Glomerular endothelial cell (primary cell): ENCODE data around the gene PPARG. TPM values are rescaled to one million over a fixed set of nuclear protein-coding genes. Genes with fewer than 3 reads are reported as not detected.
"Not testable (repeated sequence)": the region's sequence is repeated elsewhere in the genome, so short reads cannot be mapped to it uniquely, and the experiment has no call there.

Source experiments
- DNase-seq: peaks from one replicate; pipeline ENCODE4 v3.0.0-alpha.2; 2011; ENCODE audit warnings: low read depth, low spot score; ENCODE audit errors: extremely low read depth
- total RNA-seq: library from RNA; depleted of rRNA; stranded (reverse); fragments of >200 nt; gene quantifications from 2 replicates; pipeline ENCODE4 v1.2.3, GENCODE V29; 2015

PPARG gene
- total RNA-seq, 1 donor from 2014 or later, result 8.5 TPM

DNA sequence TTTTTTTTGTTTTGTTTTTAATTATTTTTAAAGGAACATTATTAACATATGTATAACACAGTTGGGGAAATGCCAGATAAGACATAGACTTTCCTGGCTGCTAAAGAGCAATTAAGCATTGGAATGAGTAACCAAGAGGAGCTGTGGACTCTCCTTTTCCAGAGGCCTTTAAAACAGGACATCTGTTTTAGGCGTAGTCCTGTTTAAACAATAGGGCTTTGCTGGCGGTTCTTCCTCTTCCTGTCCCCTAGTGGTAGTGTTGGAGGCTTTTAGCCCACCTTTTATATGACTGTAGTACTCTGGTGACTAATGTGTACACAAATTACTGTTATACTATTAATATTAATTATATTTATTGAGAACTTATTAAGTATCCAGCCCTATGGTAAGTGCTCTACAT is 81.9 kb downstream of the PPARG start:
- no peak for DNase-seq

DNA sequence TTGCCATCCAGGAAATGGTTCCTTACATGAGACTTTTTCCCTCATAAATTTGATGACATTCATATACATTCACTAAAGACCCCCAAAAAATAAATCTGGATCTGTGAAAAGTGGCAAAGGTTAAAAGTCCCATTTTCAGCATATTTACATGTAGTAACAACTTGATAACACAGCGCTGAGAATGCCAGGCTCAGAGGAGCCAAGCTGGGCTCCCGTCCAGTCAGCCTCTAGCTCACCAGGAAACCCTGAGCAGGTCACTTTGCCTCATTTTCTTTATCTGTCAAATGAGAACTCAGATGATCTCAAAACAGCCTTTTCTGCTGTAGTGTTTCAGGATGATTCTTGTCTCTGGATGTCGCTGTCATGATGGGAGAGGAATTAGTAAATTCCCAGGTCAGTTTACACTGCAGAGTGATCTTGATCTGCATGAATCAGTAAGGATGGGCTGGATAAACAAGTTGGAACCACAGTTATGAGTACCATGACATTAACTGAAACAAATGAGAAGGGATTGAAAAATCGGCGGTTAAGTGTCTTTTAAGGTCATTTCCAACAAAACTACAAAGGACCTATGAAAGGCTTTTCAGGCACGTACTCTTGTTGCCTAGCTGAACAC is 82.8 kb downstream of the PPARG start:
- no peak for DNase-seq

DNA sequence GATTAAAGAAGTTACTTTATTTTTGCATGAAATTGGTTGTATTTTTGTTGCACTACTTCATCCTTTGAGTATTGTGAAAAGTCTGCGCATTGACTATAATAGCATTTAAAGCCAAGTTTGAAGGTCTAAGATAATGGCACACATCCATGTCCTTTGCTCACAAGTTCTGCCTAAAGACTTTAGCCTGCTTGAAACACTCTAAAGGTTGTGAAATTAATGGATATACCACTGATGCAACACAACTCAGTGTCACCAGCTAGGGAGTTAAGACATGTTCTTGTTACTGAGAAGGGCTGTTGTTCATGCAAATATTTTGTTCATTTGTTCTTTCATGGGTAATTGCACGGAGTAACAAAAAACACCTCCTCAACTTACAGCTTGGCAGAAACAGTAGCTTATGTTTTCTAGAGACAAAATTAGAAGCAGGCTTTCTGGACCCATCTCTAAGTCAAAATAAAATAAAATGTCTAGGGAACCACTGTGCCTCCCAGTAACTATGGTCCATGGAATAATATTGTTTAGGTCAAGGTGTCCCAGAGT is 83.9 kb downstream of the PPARG start:
- DNase-seq, result no peak

DNA sequence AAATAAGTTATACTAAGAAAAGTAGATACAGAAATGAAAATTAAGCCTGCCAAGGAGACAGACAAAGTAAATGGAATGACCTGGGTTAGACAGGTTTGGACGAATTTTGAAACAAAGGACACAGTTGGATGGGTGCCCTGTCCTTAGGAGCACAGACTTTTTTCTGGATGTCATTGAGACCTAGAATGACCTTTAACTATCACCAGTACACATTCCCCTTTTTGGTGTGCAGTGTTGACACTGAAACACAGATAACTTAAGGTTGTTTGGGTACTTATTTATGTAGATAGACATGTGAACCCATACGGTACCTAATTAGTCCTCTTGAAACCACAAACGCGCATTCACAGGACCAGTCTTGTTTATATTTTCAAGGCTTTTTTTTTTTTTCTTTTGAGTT is 86.7 kb downstream of the PPARG start:
- no peak for DNase-seq

DNA sequence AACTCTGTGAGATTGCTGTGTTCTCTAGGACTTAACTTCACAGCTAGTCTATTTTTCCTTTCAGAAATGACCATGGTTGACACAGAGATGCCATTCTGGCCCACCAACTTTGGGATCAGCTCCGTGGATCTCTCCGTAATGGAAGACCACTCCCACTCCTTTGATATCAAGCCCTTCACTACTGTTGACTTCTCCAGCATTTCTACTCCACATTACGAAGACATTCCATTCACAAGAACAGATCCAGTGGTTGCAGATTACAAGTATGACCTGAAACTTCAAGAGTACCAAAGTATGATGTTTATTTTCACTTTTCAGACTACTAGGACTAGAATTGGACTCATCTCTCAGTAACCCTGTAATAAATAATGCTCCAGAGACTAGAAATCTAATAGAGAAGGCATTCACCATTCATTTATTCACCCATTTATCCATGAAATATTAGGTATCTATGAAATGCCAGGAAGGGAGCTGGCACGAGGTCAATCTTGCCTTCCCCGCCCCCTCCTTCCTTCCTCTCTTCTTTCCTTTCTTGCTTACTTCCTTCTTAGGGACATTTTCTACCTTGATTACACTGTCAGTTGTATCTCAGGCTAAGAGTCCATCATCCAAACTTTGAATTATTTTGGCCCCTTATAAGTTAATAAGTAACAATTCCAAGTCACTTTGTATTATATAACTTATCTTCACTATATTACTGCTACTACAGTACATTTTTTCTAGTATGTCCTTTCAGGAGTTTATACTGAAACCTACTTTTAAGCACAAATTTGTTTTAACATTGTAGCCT is 91.0 kb downstream of the PPARG start:
- no peak for DNase-seq

DNA sequence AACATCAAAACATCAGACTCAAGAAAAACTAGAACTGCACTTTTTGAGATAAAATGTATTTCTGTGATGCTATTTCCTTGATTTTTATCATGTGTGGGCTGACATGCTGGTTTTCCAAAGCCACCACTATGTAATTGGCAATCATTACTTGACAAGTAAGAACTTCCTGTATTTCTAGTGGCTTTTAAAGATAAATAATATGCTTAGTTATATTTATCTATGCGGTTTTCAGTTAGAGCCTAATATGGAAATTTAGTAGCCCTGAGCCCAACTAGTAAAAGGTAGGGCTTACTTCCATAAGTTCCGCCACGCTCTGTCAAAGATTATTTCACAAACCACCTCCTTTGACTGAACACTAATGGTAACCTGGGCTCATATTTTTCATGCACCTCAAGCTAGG is 91.6 kb downstream of the PPARG start:
- no peak for DNase-seq

DNA sequence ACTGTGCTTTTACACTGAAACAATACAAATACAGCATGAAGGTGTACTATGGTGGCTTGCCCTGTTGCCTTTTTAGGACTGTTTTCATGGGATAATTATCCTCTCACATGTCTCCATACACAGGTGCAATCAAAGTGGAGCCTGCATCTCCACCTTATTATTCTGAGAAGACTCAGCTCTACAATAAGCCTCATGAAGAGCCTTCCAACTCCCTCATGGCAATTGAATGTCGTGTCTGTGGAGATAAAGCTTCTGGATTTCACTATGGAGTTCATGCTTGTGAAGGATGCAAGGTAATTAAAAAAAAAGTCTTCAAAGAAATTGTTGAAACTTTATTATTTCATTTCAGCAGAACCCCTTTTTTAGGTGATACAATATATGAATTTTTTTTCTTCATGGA is 92.3 kb downstream of the PPARG start:
- DNase-seq, result no peak

DNA sequence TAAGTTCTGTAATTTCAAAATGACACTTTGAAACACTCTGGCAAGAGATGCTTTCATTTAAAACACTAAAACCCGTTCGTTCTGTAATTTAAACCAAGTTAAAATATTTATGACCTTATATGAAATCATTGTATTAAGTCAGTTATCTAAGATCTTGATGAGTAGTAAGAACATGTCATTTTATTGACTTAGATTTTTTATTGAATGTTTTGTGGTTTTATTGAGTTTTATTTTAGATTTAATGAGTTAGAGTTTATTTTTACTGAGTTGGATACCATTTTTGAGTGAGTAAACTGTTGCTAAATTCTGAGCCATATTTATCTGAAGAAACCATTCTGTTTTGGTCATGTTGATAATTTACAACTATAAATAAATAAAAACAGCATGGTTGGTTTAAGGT is 94.3 kb downstream of the PPARG start:
- DNase-seq, result no peak

DNA sequence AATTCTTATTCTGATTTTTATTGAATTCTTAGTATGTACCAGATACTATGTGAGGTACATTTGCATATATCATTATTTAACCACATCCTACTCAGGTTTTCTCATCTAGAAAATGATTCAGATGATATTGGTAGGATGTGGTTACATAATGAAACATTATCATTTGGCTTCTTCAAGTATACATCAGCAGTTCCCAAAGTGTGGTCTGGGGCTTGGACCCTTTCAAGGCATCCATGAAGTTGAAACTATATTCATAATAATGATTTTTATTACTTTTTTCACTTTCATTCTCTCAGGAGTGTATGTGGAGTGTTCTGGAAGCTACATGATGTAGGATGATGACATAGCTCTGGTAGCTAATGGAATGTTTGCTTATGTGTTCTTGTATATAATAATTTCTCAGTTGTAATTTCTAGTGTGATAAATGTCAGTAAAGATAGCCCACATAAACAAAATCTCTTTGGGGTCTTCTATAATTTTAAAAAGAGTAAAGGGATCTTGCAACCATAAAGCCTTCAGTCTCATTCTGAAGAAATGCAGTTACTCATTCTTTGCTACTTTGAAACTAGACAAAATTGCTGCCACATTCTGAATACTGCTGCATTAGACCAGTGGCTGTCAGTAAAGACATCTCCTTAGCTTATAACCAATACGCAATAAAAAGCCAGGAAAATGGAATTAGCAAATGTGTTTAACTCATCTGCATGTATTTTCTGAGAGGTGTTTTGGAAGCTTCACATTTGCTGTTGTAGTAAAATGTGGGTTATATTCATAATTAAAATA is 95.8 kb downstream of the PPARG start:
- no peak for DNase-seq

DNA sequence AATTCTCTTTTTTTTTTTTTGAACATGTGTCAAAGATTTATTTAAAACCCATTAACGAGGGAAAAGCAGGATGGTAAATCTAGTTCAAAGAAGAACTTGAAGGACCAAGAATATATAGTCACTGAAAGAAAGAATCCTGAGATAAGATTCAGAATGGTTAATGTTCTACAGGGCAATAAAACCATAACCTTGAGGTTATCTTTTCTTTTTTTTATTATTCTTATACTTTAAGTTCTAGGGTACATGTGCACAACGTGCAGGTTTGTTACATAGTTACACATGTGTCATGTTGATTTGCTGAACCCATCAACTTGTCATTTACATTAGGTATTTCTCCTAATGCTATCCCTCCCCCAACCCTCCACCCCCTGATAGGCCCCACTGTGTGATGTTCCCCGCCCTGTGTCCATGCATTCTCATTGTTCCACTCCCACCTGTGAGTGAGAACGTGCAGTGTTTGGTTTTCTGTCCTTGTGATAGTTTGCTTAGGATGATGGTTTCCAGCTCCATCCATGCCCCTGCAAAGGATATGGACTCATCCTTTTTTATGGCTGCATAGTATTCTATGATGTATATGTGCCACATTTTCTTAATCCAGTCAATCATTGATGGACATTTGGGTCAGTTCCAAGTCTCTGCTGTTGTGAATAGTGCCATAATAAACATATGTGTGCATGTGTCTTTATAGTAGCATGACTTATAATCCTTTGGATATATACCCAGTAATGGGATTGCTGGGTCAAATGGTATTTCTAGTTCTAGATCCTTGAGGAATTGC is 97.8 kb downstream of the PPARG start:
- not testable (repeated sequence) for DNase-seq

DNA sequence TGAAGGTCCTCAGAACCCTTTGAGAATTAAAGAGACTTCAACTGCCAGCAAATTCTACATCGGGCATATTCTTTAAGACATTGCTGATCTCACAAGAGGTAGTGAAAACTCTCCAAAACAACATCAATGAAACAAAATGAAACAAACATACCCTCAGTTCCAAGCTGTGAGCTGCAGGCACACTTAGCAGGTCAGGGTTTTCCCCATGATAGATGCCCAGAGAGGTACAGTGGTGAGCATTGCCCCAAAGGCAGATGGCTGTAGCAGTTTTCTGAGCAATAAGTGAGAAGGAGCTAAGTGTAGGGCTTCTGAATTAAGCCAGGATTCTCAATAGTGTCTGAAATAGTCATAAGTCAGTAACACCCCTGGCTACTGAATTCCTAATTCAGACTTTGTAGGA is 99.3 kb downstream of the PPARG start:
- DNase-seq, result no peak

DNA sequence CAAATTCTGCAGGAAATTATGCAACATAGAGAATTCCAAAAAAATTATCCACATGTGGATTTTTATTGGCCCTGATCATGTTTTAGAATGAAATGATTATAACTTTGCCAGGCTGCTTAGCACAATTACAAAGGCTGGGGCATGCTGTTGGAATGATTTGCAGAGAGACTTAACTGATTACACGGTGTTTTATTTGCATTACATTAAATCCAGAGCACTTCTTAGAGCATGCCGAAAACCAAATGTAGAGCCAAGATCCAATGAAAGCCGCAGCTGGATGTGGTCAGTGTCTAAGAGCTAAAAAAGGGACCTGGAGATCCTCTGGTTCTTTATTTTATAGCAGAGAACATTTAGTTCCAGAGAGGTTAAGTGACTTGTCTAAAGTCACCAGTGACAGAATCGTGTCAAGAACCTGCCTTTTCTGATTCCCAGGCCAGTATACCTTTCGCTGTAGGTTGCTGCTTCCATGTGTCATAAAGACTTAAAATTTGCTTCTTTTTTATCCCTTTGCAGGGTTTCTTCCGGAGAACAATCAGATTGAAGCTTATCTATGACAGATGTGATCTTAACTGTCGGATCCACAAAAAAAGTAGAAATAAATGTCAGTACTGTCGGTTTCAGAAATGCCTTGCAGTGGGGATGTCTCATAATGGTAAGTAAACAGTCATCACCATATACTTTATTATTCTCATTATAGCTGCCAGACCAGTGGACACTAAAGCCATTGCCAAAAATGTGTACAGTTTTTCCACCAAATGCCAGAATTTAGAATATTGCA is 103.4 kb downstream of the PPARG start:
- no peak for DNase-seq

DNA sequence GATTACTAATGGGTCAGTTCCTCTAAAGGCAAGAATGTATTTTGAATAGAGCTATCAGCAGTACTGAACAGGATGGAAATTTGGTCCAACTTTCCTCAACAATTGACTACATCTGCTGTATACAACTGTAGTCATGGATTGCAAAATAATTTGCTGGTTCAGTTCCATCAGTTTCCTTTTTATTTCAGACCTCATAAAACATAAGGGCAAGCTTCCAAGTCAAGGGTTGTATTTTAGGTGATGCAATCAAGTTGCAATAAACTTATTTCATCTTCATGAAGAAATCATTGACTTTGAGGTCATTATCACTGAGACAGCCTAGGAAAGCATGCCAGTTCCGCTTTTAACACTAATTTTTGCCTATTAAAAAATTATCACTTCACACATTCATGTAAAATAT is 105.0 kb downstream of the PPARG start:
- DNase-seq, result no peak

DNA sequence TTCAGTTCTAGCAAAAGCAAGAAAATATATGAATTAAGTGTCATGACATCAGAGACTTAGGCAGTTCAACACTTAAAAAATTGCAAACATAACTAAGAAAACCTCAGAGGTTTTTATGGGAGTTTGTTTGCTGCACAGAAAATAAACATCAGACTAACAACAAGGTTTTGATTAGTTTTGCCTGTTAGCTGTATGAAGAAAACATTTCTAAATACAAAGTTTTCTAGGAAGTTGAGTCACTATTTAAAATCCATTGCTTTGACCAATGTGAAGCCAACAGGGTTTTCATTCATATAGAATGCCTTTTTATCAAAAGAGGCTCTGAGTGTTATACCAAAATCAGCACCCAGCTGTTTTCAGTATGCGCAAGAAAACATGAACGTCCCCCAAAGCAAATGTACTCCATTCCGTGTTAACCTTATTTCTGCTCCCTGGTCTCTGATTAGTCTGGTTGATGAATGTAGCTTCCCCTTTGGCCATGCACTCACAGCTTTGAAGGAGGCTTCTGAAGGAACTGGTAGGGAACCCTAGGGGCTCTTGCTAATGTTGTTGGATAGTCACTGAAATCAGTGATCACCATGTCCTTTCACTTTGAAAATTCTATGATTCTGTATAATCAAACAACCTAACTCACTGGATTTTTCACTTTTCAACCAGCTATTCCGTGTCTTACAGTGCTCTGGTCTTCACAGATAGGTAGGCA is 105.8 kb downstream of the PPARG start:
- no peak for DNase-seq

DNA sequence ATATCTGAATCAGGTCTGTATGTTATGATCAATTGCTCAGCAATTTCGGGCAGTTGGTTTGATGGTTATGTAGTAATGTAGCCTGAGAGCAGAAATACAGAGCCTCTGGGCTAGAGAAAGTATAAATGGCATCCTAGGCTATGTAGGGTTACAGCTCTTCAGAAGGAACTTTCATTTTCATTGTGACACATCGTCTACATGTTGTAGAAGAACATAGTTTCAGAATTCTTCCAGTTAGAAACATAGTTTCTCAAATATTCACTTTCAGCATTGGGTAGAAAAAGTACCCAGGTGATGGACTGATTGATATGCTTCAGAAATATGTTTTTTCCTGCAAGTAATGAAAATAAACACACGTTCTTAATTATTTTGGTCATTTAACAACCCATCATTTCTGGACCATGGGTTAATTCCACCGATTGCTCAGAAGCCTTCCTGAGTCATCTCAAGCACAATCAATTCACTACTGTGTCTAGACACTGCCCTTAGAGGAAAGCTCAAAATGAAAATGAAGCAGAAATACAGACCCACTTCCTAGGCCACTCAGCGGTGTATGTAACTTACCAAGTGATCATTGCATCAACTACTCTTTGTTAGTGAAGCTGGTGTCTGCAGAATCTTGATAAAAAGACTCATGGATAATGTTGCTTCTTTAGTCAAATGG is 106.6 kb downstream of the PPARG start:
- DNase-seq, result no peak

DNA sequence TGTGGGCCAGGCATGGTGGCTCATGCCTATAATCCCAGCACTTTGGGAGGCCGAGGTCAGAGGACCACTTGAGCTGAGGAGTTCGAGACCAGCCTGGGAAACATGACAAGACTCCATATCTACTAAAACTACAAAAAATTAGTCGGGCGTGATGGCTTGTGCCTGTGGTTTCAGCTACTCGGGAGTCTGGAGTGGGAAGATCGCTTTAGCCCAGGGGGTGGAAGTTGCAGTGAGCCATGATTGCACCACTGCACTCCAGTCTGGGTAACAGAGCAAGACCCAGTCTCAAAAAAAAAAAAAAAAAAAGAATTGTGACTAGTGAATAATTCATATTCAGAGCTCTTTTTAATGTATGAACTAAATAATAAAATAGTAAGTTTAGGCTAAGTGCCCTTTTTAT is 107.6 kb downstream of the PPARG start:
- no peak for DNase-seq

DNA sequence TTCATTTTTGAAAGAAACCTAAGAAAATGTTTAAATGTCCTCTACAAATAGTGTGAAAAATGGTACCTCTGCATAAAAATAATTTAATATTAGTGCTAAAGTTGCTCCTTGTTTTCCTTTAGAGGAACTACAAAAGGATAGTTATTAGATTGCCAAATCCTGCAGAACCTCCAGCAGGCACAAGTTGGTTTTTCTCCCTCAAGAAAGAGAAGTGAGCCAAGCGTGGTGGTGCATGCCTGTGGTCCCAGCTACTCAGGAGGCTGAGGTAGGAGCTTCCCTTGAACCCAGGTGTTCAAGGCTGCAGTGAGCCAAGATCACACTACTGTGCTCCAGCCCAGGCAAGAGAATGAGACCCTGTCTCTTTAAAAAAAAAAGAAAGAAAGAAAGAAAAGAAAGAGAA is 110.4 kb downstream of the PPARG start:
- DNase-seq, result no peak

DNA sequence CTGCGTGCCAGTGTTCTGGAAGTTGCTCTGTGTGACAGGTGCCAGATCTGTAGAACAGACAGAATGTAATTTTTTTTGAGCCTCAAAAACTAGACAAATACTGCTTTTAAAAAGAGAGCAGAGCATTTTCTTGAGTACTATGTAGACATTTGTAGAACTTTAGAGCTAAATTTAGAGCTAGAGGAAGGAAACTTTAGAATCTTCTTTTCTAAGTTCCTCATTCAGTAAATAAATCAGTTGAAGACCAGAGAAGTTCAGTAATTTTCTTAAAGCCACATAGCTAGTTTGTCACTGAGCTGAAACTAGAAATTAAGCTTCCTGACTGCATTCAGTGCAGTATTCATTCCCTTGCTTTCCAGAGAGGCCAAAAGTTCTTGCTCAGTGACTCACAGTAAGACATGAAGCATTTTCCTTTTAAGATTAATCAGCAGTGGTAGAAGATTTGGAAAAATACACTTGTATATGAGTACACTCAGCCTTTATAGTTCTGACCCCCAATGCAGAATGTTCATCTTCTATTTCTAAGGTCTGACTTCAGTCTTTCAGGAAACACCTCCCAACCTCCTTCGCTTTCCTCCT is 111.8 kb downstream of the PPARG start:
- DNase-seq, result peak; percentile 41

DNA sequence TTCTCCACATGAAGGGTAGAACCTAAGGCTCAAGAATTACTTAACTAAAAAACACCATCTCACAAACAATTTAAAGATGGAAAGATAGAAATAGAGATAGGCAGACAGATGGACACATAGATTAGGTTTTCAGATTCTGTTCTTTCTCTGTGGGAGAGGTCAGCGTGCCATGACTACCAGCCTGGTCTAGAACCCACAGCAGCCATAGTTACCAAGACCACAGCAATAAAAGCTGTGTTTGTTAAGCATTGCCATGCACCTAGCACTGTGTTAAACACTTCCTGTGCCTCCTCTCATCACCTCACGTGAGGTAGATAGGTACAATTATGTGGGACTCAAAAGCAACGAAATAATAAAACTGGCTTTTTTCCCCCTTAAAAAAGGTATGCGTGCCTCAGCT is 112.3 kb downstream of the PPARG start:
- DNase-seq, result no peak
